GM21526 (cell line): Measurements from ENCODE around the gene BCO2.
"Not testable (repeated sequence)": the region's sequence is repeated elsewhere in the genome, so short reads cannot be mapped to it uniquely, and the experiment has no call there.

Experiments
- ATAC-seq: cut with Tn5 transposase; IDR thresholded peaks from one replicate; pipeline ENCODE4 v1.9.1; 2021; ENCODE audit warnings: moderate library complexity; ENCODE audit not compliant: unreplicated experiment, low FRiP score

The BCO2 gene

GRCh38 chr11:112174789-112175598, at the start of gene BCO2:
Gene BCO2, plus strand, starts transcription at chr11:112175512. Its CDS starts 90 bp downstream, at chr11:112175602.
- peak; percentile 48 for ATAC-seq

- ATAC-seq: no peak
Observed at GRCh38 chr11:112127056-112127455, 48.3 kb upstream of the BCO2 start.

GRCh38 chr11:112128483-112129121, 46.7 kb upstream of the BCO2 start:
- no peak for ATAC-seq

GRCh38 chr11:112129656-112130055, 45.7 kb upstream of the BCO2 start:
- ATAC-seq: no peak

GRCh38 chr11:112132737-112133136, 42.6 kb upstream of the BCO2 start:
- no peak for ATAC-seq

GRCh38 chr11:112134473-112134872, 40.8 kb upstream of the BCO2 start:
- no peak for ATAC-seq

GRCh38 chr11:112143597-112143996, 31.7 kb upstream of the BCO2 start:
- no peak for ATAC-seq

- ATAC-seq: no peak
Observed at GRCh38 chr11:112150517-112150916, 24.8 kb upstream of the BCO2 start.

- no peak for ATAC-seq
Observed at GRCh38 chr11:112156153-112156955, 19.0 kb upstream of the BCO2 start.

- ATAC-seq: no peak
Observed at GRCh38 chr11:112156956-112157766, 18.2 kb upstream of the BCO2 start.

- no peak for ATAC-seq
Observed at GRCh38 chr11:112159098-112160065, 15.9 kb upstream of the BCO2 start.

GRCh38 chr11:112160091-112160848, 15.0 kb upstream of the BCO2 start:
- ATAC-seq: no peak

GRCh38 chr11:112161012-112161411, 14.3 kb upstream of the BCO2 start:
- no peak for ATAC-seq

GRCh38 chr11:112162200-112162599, 13.1 kb upstream of the BCO2 start:
- ATAC-seq: not testable (repeated sequence)

- ATAC-seq: no peak
Observed at GRCh38 chr11:112162761-112163546, 12.4 kb upstream of the BCO2 start.

- no peak for ATAC-seq
Observed at GRCh38 chr11:112163875-112164685, 11.2 kb upstream of the BCO2 start, which contains the start of gene IL18. Gene IL18, minus strand, starts transcription at chr11:112164094. Its CDS starts 9,041 bp downstream, at chr11:112155053.

GRCh38 chr11:112165049-112165448, 10.3 kb upstream of the BCO2 start:
- ATAC-seq: no peak
